GM08714 (cell line): ENCODE data around the gene TEKT2.

Source experiments
- H3K4me3 ChIP-seq: fragments of 200-500 bp; sonication (Bioruptor generic); 2 replicates; pipeline ENCODE4 v1.5.1; 2014; ENCODE audit warnings: mild to moderate bottlenecking, low read length, inconsistent platforms
- ZNF274 ChIP-seq: IDR thresholded peaks from 2 replicates; pipeline ENCODE4 v1.6.1; 2012; ENCODE audit warnings: mild to moderate bottlenecking, low read depth, low read length

TEKT2 gene

GRCh38 chr1:36083635-36084496 lies at the start of gene TEKT2:
TSS of gene TEKT2 (plus strand) at chr1:36084094. CDS start at chr1:36084922, 828 bp downstream.
- no peak for TF ChIP-seq ZNF274
- peak within 1 kb of the TSS; percentile 11; the same call in 1 of the 2 replicates for H3K4me3 ChIP-seq

DNA sequence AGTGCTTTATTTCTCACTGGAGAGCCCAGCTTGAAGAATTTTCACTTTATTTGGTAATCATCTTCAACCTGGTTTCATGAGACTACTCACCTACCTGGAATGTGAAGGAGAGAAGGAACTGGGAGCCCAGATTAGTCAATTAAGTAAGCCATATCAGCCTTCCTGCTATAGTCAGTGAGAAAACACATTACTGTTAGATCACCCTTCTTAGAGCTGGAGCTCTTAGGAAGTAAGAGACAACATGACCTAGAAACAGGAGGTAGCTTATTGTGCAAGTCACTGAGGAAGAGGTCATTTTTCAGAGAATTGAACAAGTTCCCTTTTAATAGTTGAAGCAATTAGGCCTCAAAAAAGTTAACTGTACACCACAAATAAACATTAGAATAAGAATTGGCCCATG lies 49.2 kb upstream of the TEKT2 start:
- no peak overlapping the region for H3K4me3 ChIP-seq
- TF ChIP-seq ZNF274: no peak

GRCh38 chr1:36035154-36035553 lies 48.7 kb upstream of the TEKT2 start:
- TF ChIP-seq ZNF274: no peak
- no peak overlapping the region for H3K4me3 ChIP-seq

DNA sequence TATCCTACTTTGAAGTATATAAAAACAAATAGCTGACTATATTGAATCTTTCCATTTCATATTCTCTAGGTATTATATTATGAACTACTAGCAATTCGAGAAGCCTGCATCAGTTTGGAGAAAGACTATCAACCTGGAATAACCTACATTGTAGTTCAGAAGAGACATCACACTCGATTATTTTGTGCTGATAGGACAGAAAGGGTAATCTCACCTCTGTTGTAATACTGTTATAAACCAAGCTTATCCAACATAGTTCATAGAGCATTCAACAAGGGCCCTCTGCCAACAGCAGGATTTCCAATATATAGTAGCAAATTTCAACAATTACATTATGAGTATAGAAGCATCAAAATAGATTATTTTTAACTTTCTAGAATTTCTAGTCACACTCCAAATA lies 43.7 kb upstream of the TEKT2 start:
- TF ChIP-seq ZNF274: no peak
- H3K4me3 ChIP-seq: no peak overlapping the region

- no peak for TF ChIP-seq ZNF274
- no peak overlapping the region for H3K4me3 ChIP-seq
These were observed 32.1 kb upstream of the TEKT2 start for GRCh38 chr1:36051821-36052220.

DNA sequence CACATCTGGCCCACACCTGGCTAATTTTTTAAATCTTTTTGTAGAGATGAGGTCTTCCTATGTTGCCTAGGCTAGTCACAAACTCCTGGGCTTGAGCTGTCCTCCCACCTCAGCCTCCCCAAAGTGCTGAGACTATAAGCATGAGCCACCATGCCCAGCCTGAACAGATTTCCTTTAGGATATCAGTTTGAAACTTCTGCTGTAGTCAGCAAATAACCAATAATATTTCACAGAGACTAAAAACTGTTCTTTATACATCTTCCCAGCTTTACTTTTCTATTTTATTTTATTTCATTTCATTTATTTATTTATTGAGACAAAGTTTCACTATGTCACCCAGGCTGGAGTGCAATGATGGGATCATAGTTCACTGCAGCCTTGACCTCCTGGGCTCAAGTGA lies 29.9 kb upstream of the TEKT2 start:
- no peak for TF ChIP-seq ZNF274
- no peak overlapping the region for H3K4me3 ChIP-seq

DNA sequence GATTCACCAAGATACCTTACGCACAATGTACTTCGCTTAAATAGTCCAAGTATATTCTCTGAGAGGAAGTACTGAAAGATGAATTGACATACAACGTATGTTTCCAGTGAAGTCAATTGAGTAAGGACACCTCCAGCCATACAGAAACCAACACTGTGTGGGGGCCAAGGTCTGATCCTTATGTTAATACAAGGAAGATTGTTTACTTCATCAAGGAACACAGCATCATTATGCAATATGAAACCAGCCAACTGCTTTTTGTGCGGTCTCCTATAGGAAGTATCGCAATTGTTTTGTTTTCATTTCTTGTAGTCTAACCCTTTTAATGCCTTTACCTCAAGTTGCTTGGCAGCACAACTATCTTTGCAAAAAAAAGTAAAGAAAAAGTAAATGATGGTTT lies 28.2 kb upstream of the TEKT2 start:
- no peak overlapping the region for H3K4me3 ChIP-seq
- no peak for TF ChIP-seq ZNF274

DNA sequence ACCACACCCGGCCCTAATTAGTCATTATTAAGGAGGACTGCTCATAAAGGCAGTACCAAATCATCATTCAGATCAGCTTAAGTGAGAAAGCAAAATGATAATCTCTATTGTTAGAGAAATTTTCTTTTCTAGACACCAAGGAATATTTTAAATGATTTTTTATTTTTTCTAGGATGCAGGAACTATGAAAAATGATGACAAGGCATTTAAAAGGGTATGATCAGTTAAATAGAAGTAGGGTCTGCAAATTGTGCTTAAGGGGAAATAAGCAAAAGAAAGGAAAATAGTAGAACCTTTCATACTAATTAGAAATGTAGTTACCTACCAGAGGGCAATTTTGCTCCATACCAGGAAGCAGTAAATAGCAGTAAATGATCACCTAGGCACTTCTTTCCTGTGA lies 21.6 kb upstream of the TEKT2 start:
- no peak for TF ChIP-seq ZNF274
- H3K4me3 ChIP-seq: no peak overlapping the region

GRCh38 chr1:36067871-36068270 lies 16.0 kb upstream of the TEKT2 start:
- TF ChIP-seq ZNF274: no peak
- H3K4me3 ChIP-seq: no peak overlapping the region

- TF ChIP-seq ZNF274: no peak
- H3K4me3 ChIP-seq: no peak overlapping the region
These were observed 15.0 kb upstream of the TEKT2 start for GRCh38 chr1:36068866-36069265.

- H3K4me3 ChIP-seq: no peak overlapping the region
- no peak for TF ChIP-seq ZNF274
These were observed 13.5 kb upstream of the TEKT2 start for GRCh38 chr1:36070349-36070748.

GRCh38 chr1:36076979-36077573 lies 6.8 kb upstream of the TEKT2 start:
- no peak for TF ChIP-seq ZNF274
- H3K4me3 ChIP-seq: no peak overlapping the region

DNA sequence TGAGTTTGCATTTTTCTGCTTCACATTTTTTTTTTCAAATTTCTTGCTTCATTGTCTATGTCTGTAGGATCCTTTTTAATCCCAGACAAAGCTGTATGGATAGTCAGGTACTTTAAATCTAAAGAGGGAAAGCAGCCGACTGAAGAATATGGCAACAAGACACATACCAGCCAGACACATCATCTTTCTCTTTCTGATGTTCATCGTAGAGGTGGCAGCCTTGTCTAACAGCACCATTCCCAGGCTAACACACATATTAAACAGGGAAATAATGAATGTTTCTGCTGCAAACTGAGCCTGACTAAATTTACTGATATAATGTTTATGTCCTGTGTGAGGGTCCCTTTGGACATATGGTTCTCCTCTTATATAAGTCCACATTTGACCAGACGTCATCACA lies 3.7 kb upstream of the TEKT2 start:
- TF ChIP-seq ZNF274: no peak
- no peak overlapping the region for H3K4me3 ChIP-seq

DNA sequence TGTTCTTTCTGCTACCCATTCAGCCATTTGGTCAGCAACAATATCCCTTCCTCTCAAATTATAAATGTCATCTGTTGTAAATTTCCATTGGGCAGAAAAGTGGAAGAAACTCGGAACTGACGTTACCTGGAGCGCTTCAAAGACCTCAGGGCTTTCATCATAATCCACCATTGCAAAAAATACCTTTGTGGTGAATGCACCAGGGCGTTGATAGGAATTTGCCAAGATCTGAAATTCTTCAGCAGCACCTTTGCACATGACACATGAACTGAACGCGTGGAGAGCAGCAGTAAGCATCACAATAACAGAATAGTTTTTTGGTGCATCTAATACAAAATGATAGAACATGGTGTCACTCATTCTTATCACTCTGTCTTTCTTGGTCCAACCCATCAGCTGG lies 3.1 kb upstream of the TEKT2 start:
- no peak for TF ChIP-seq ZNF274
- no peak overlapping the region for H3K4me3 ChIP-seq

DNA sequence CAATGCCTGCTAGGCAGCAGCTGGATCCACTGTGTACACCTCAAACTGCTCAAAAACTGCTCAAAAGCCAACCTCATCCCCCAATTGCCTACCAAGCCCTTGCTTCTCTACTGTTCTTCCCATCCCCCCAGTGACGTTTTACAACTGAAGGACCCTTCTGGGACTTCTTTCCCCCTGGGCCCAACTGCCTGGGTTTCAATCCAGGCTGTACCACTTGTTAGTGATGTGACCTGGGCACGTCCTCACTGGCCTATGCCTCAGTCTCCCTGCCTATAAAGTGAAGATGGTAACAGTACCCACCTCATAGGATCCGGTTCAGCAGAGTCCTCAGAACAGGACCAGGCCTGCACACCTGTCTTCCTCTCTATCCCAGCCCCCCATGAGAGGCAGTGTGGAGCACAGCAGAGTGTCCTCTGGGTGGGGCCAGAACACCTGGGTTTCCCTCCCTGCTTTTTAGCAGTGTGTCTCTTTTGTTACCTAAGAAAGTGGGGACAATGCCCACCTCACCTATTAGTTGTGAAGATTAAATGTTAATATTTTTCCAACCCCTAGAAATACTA lies 1.9 kb upstream of the TEKT2 start:
- TF ChIP-seq ZNF274: no peak
- no peak overlapping the region for H3K4me3 ChIP-seq
